A549 (cell line): ENCODE data around the gene LY86.

Experiments
- CEBPB ChIP-seq, 2 experiments: fragments of >200 bp in 1 of 2; sonication (Bioruptor Twin) in 1 of 2; formaldehyde crosslinking in 1 of 2; IDR thresholded peaks; 2 replicates each; pipeline ENCODE4 v1.6.1; 2012 to 2016
- CHD2 ChIP-seq: fragments of 150-350 bp; IDR thresholded peaks from 2 replicates; pipeline ENCODE4 v1.6.1; 2014; ENCODE audit warnings: low read length; ENCODE audit not compliant: partially characterized antibody
- EP300 ChIP-seq, 2 experiments: fragments of >200 bp; sonication (Bioruptor Twin); formaldehyde crosslinking; IDR thresholded peaks; 2 replicates in 1 of 2; 3 replicates in 1 of 2; pipeline ENCODE4 v1.6.1; 2016 to 2017
- MAFK ChIP-seq: fragments of 450-650 bp; IDR thresholded peaks from 2 replicates; pipeline ENCODE4 v1.6.1; 2014; ENCODE audit not compliant: partially characterized antibody
- POLR2A ChIP-seq: IDR thresholded peaks from 2 replicates; pipeline ENCODE4 v1.6.1; 2012; ENCODE audit warnings: mild to moderate bottlenecking, low read length
- RAD21 ChIP-seq, 2 experiments: fragments of >200 bp in 1 of 2; sonication (Bioruptor Twin) in 1 of 2; formaldehyde crosslinking in 1 of 2; IDR thresholded peaks in 1 of 2; conservative IDR thresholded peaks in 1 of 2; 2 replicates in 1 of 2; 3 replicates in 1 of 2; pipeline ENCODE4 v1.6.1; 2012 to 2018; ENCODE audit warnings: inconsistent platforms in 1 of 2
- TP53 ChIP-seq: fragments of 250-450 bp; sonication (Bioruptor Pico); IDR thresholded peaks from 2 replicates; pipeline ENCODE4 v1.5.0; 2021; ENCODE audit warnings: mild to moderate bottlenecking, moderate library complexity
- TF ChIP-seq, protein P1 (sequence below): fragments of >200 bp; sonication (Bioruptor Twin); formaldehyde crosslinking; IDR thresholded peaks from 3 replicates; pipeline ENCODE4 v1.5.1; 2016

DNA sequence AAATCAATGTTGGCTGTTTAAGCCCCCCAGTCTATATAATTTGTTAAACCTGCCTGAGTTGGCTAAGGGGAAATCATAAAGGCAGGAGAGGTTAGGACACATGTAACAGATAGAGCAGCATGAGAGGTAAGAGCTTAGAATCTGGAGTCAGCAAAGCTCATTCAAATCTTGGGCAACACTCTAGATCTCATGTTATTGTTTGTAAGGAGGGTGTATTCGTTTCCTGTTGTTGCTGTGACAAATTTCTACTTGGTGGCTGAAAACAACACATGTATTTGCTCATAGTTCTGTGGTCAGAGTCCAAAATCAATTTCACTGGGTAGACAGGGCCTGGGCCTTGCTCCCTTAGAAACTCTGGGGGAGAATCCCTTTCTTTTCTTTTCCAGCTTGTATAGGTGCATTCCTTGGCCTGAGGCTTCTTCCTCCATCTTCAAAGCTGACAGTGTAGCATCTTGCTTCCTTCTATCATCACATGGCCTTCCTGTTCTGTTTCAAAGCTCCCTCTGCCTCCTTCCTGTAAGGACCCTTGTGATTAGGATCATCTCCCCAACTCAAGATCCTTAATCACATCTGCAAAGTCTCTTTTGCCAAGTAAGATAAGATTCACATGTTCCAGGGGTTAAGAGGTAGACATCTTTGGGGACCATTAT lies 4.4 kb downstream of the LY86 start:
- TF ChIP-seq, protein P1, sequence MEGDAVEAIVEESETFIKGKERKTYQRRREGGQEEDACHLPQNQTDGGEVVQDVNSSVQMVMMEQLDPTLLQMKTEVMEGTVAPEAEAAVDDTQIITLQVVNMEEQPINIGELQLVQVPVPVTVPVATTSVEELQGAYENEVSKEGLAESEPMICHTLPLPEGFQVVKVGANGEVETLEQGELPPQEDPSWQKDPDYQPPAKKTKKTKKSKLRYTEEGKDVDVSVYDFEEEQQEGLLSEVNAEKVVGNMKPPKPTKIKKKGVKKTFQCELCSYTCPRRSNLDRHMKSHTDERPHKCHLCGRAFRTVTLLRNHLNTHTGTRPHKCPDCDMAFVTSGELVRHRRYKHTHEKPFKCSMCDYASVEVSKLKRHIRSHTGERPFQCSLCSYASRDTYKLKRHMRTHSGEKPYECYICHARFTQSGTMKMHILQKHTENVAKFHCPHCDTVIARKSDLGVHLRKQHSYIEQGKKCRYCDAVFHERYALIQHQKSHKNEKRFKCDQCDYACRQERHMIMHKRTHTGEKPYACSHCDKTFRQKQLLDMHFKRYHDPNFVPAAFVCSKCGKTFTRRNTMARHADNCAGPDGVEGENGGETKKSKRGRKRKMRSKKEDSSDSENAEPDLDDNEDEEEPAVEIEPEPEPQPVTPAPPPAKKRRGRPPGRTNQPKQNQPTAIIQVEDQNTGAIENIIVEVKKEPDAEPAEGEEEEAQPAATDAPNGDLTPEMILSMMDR = no peak
- no peak for TF ChIP-seq CEBPB (IDR thresholded peaks at IDR 0.05)
- no peak for TF ChIP-seq EP300 (IDR thresholded peaks at IDR 0.05)
- TF ChIP-seq RAD21 (conservative IDR thresholded peaks at IDR 0.05 in 1 of 2, IDR thresholded peaks at IDR 0.05 in 1 of 2) = no peak
- no peak for TF ChIP-seq TP53 (CRISPR knock-in tag)
- TF ChIP-seq MAFK = no peak
- TF ChIP-seq CHD2 = no peak
- no peak for TF ChIP-seq POLR2A
